Measurements from ENCODE around the gene CNOT10. TPM values are rescaled to one million over a fixed set of nuclear protein-coding genes. Genes with fewer than 3 reads are reported as not detected.

Gene CNOT10
- total RNA-seq, 2 donors from 2014 or later = 11.2 to 13.8 TPM

- no peaks in the 10 kb centered on the region for H3K9me3 ChIP-seq
- H3K27me3 ChIP-seq = peaks cover 5 to 31% of the 10 kb centered on the region in 2 donors
- H3K4me1 ChIP-seq = peaks cover 0 to 26% of the 10 kb centered on the region in 2 donors
- H3K4me3 ChIP-seq = peak overlapping the region in 1 of 2 donors; percentile 46
- DNase-seq (ENCODE audit: low spot score) = no peak
- no peak overlapping the region for H3K27ac ChIP-seq
- no peaks in the 10 kb centered on the region for H3K36me3 ChIP-seq
- no peak for TF ChIP-seq CTCF (IDR thresholded peaks at IDR 0.05)
Observed at GRCh38 chr3:32818229-32818969, 133.4 kb downstream of the CNOT10 start.

- H3K27me3 ChIP-seq = peaks cover 5 to 31% of the 10 kb centered on the region in 2 donors
- no peaks in the 10 kb centered on the region for H3K9me3 ChIP-seq
- no peak for DNase-seq (ENCODE audit: low spot score)
- H3K27ac ChIP-seq = no peak overlapping the region
- H3K4me3 ChIP-seq = peak overlapping the region in 1 of 2 donors; percentile 46
- H3K36me3 ChIP-seq = no peaks in the 10 kb centered on the region
- TF ChIP-seq CTCF (IDR thresholded peaks at IDR 0.05) = no peak
- H3K4me1 ChIP-seq = peaks cover 0 to 26% of the 10 kb centered on the region in 2 donors
Observed at GRCh38 chr3:32818970-32819511, 134.1 kb downstream of the CNOT10 start.

GRCh38 chr3:32819551-32820348, 134.8 kb downstream of the CNOT10 start:
- H3K36me3 ChIP-seq = no peaks in the 10 kb centered on the region
- no peak overlapping the region for H3K4me3 ChIP-seq
- no peaks in the 10 kb centered on the region for H3K9me3 ChIP-seq
- H3K27ac ChIP-seq = no peak overlapping the region
- no peak for TF ChIP-seq CTCF (IDR thresholded peaks at IDR 0.05)
- H3K4me1 ChIP-seq = peaks cover 0 to 26% of the 10 kb centered on the region in 2 donors
- DNase-seq (ENCODE audit: low spot score) = no peak
- peaks cover 5 to 31% of the 10 kb centered on the region in 2 donors for H3K27me3 ChIP-seq

GRCh38 chr3:32820430-32820829, 135.4 kb downstream of the CNOT10 start:
- no peak for TF ChIP-seq CTCF (IDR thresholded peaks at IDR 0.05)
- Histone ChIP-seq H3K27me3 (peaks cover 5 to 31% of the 10 kb centered on the region in 2 donors), H3K9me3 (no peaks in the 10 kb centered on the region), H3K4me1 (peaks cover 0 to 26% of the 10 kb centered on the region in 2 donors), H3K27ac (no peak overlapping the region), H3K36me3 (no peaks in the 10 kb centered on the region), H3K4me3 (no peak overlapping the region)
- DNase-seq (ENCODE audit: low spot score) = no peak

- H3K4me3 ChIP-seq = peak overlapping the region in 1 of 2 donors; percentile 17
- H3K9me3 ChIP-seq = no peaks in the 10 kb centered on the region
- TF ChIP-seq CTCF (IDR thresholded peaks at IDR 0.05) = no peak
- no peaks in the 10 kb centered on the region for H3K36me3 ChIP-seq
- DNase-seq (ENCODE audit: low spot score) = no peak
- H3K27me3 ChIP-seq = peaks cover 5 to 31% of the 10 kb centered on the region in 2 donors
- no peak overlapping the region for H3K27ac ChIP-seq
- peaks cover 0 to 26% of the 10 kb centered on the region in 2 donors for H3K4me1 ChIP-seq
Observed at GRCh38 chr3:32820971-32821685, 136.1 kb downstream of the CNOT10 start.
